ENCODE measurements around the gene CBX4.

DNA sequence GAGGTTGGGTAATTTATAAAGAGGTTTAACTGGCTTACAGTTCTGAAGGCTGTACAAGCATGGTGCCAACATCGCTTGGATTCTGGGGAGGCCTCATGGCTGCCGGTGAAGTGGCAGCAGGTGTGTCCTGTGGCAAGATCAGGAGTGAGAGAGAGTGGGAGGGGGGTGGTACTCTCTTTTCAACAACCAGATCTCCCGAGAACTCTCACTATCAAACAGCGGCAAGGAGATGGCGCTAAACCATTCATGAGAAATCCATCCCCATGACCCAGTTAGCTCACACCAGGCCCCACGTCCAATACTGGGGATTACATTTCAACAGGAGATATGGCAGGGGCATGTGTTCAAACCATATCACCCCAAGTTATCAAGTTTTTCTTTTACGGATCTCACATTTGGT is 44.0 kb upstream of the CBX4 start:
- TF ChIP-seq, protein P1, sequence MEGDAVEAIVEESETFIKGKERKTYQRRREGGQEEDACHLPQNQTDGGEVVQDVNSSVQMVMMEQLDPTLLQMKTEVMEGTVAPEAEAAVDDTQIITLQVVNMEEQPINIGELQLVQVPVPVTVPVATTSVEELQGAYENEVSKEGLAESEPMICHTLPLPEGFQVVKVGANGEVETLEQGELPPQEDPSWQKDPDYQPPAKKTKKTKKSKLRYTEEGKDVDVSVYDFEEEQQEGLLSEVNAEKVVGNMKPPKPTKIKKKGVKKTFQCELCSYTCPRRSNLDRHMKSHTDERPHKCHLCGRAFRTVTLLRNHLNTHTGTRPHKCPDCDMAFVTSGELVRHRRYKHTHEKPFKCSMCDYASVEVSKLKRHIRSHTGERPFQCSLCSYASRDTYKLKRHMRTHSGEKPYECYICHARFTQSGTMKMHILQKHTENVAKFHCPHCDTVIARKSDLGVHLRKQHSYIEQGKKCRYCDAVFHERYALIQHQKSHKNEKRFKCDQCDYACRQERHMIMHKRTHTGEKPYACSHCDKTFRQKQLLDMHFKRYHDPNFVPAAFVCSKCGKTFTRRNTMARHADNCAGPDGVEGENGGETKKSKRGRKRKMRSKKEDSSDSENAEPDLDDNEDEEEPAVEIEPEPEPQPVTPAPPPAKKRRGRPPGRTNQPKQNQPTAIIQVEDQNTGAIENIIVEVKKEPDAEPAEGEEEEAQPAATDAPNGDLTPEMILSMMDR (conservative IDR thresholded peaks at IDR 0.05; ENCODE audit: low read length): no peak
- TF ChIP-seq EZH2phosphoT487 (IDR thresholded peaks at IDR 0.05; ENCODE audit: borderline replicate concordance, low read depth, low read length): no peak

All from OCI-LY7 (cell line).